HepG2 (cell line): Measurements from ENCODE around the gene PSMD4. TPM values are rescaled to one million over a fixed set of nuclear protein-coding genes. Genes with fewer than 3 reads are reported as not detected.

Experiments
- AHR ChIP-seq: IDR thresholded peaks from 2 replicates; pipeline ENCODE4 v1.6.1; 2018; ENCODE audit warnings: missing genetic modification reagents, missing compliant biosample characterization
- CCDC6 ChIP-seq: sonication (generic); formaldehyde crosslinking; IDR thresholded peaks from 2 replicates; pipeline ENCODE4 v1.8.1; 2022; ENCODE audit warnings: mild to moderate bottlenecking, missing genetic modification reagents, moderate library complexity
- KAT2B ChIP-seq: fragments of 150-350 bp; IDR thresholded peaks from 2 replicates; pipeline ENCODE4 v1.6.1; 2014; ENCODE audit warnings: low read depth, low read length, borderline replicate concordance
- MYPOP ChIP-seq: sonication (generic); formaldehyde crosslinking; IDR thresholded peaks from 2 replicates; pipeline ENCODE4 v1.8.1; 2023; ENCODE audit warnings: mild to moderate bottlenecking, moderate library complexity, missing genetic modification reagents
- NFE2 ChIP-seq: sonication (generic); formaldehyde crosslinking; IDR thresholded peaks from 2 replicates; pipeline ENCODE4 v1.4.0; 2020; ENCODE audit warnings: missing genetic modification reagents
- NFYB ChIP-seq: sonication (generic); formaldehyde crosslinking; IDR thresholded peaks from 2 replicates; pipeline ENCODE4 v1.4.0; 2020; ENCODE audit warnings: missing genetic modification reagents
- RFX3 ChIP-seq: IDR thresholded peaks from 2 replicates; pipeline ENCODE4 v1.6.1; 2016; ENCODE audit warnings: missing biosample characterization, missing genetic modification reagents
- SAFB2 ChIP-seq: sonication (generic); formaldehyde crosslinking; IDR thresholded peaks from 2 replicates; pipeline ENCODE4 v1.5.1; 2020; ENCODE audit warnings: missing genetic modification reagents, low read depth, mild to moderate bottlenecking, borderline replicate concordance
- SETDB1 ChIP-seq: sonication (generic); formaldehyde crosslinking; IDR thresholded peaks from 2 replicates; pipeline ENCODE4 v1.5.1; 2020; ENCODE audit warnings: missing genetic modification reagents, mild to moderate bottlenecking, borderline replicate concordance
- THAP11 ChIP-seq: IDR thresholded peaks from 2 replicates; pipeline ENCODE4 v1.6.1; 2016; ENCODE audit warnings: missing biosample characterization, missing genetic modification reagents
- ZBTB10 ChIP-seq: sonication (generic); formaldehyde crosslinking; IDR thresholded peaks from 2 replicates; pipeline ENCODE4 v1.4.0; 2020; ENCODE audit warnings: missing genetic modification reagents, borderline replicate concordance
- ZEB1 ChIP-seq: IDR thresholded peaks from 2 replicates; pipeline ENCODE4 v1.6.1; 2012; ENCODE audit warnings: mild to moderate bottlenecking, low read depth, inconsistent platforms; ENCODE audit not compliant: insufficient replicate concordance
- ZNF34 ChIP-seq: sonication (generic); formaldehyde crosslinking; IDR thresholded peaks from 2 replicates; pipeline ENCODE4 v1.4.0; 2020; ENCODE audit warnings: mild to moderate bottlenecking, missing genetic modification reagents, borderline replicate concordance
- ZNF598 ChIP-seq: sonication (generic); formaldehyde crosslinking; IDR thresholded peaks from 2 replicates; pipeline ENCODE4 v1.5.1; 2020; ENCODE audit warnings: mild to moderate bottlenecking, missing genetic modification reagents, borderline replicate concordance
- ZNF615 ChIP-seq: sonication (generic); formaldehyde crosslinking; IDR thresholded peaks from 2 replicates; pipeline ENCODE4 v1.5.0; 2020; ENCODE audit warnings: mild to moderate bottlenecking, missing genetic modification reagents, borderline replicate concordance
- ZNF703 ChIP-seq: sonication (generic); formaldehyde crosslinking; IDR thresholded peaks from 2 replicates; pipeline ENCODE4 v1.5.1; 2020; ENCODE audit warnings: missing genetic modification reagents, mild to moderate bottlenecking, moderate library complexity, borderline replicate concordance
- polyA plus RNA-seq, 8 experiments: library from polyadenylated mRNA; depleted of rRNA in 3 of 8; stranded (reverse) in 7 of 8; unstranded in 1 of 8; fragments of >200 nt; fragmentation: Illumina TruSeq in 4 of 8; extraction: Trizol in 4 of 8; gene quantifications; 2 replicates each; pipeline versions ENCODE4 v1.2.1 to v1.2.3, GENCODE V29; 2011 to 2016; ENCODE audit warnings: low read depth in 4 of 8, missing spikeins in 1 of 8, mixed read lengths in 1 of 8; ENCODE audit not compliant: insufficient read depth in 1 of 8
- total RNA-seq, 5 experiments: library from RNA; depleted of rRNA; stranded (reverse); fragments of >200 nt; fragmentation: Illumina TruSeq; extraction: Trizol; gene quantifications; 2 replicates each; pipeline ENCODE4 v1.2.3, GENCODE V29; 2016; ENCODE audit warnings: low read depth in 1 of 5
- TF ChIP-seq, protein P1 (sequence below): sonication (generic); formaldehyde crosslinking; IDR thresholded peaks from one replicate; pipeline ENCODE4 v1.5.1; 2020; ENCODE audit warnings: mild to moderate bottlenecking, missing genetic modification reagents; ENCODE audit errors: not compliant biosample characterization

Gene PSMD4
- total and polyA plus RNA-seq, 2 of the 13 experiments (the other 11 are each of a cell fraction or from before 2014, with no cell fraction given): 194 to 243 TPM

DNA sequence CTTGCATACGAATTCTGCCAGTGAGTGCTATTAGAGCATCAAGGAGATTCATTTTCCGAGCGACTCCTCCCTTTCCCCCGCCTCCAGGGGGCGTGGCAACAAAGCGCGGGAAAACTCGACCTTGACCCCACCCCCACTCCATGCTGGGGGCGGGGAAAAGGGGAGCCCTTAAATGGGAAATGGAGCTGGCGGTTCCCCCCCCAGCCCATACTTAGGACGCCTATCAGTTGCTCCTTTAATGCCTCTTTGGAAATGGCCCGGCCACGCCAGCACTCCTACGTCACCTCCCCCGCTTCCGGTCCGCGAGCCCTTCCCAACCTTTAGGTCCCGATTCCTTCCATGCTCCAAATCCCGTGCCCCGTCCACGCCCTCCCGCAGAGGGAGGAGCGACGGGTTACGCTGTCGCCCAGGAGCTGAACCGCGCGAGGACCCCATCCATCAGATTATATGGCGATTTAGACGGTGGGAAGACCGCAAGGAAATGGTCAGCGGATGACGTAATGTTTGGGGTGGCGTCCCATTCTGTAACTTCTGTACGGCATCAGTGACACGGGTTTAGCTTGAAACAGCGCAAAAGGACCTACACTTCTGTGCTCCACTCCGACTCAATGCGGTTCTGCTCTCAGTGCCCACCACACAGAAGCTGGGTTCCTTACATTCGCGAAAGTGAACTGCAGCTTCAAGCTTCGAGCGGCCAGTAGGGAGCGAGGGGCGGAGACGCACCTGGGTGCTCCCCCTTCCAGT is 26.9 kb downstream of the PSMD4 start (continued):
- TF ChIP-seq, protein P1, sequence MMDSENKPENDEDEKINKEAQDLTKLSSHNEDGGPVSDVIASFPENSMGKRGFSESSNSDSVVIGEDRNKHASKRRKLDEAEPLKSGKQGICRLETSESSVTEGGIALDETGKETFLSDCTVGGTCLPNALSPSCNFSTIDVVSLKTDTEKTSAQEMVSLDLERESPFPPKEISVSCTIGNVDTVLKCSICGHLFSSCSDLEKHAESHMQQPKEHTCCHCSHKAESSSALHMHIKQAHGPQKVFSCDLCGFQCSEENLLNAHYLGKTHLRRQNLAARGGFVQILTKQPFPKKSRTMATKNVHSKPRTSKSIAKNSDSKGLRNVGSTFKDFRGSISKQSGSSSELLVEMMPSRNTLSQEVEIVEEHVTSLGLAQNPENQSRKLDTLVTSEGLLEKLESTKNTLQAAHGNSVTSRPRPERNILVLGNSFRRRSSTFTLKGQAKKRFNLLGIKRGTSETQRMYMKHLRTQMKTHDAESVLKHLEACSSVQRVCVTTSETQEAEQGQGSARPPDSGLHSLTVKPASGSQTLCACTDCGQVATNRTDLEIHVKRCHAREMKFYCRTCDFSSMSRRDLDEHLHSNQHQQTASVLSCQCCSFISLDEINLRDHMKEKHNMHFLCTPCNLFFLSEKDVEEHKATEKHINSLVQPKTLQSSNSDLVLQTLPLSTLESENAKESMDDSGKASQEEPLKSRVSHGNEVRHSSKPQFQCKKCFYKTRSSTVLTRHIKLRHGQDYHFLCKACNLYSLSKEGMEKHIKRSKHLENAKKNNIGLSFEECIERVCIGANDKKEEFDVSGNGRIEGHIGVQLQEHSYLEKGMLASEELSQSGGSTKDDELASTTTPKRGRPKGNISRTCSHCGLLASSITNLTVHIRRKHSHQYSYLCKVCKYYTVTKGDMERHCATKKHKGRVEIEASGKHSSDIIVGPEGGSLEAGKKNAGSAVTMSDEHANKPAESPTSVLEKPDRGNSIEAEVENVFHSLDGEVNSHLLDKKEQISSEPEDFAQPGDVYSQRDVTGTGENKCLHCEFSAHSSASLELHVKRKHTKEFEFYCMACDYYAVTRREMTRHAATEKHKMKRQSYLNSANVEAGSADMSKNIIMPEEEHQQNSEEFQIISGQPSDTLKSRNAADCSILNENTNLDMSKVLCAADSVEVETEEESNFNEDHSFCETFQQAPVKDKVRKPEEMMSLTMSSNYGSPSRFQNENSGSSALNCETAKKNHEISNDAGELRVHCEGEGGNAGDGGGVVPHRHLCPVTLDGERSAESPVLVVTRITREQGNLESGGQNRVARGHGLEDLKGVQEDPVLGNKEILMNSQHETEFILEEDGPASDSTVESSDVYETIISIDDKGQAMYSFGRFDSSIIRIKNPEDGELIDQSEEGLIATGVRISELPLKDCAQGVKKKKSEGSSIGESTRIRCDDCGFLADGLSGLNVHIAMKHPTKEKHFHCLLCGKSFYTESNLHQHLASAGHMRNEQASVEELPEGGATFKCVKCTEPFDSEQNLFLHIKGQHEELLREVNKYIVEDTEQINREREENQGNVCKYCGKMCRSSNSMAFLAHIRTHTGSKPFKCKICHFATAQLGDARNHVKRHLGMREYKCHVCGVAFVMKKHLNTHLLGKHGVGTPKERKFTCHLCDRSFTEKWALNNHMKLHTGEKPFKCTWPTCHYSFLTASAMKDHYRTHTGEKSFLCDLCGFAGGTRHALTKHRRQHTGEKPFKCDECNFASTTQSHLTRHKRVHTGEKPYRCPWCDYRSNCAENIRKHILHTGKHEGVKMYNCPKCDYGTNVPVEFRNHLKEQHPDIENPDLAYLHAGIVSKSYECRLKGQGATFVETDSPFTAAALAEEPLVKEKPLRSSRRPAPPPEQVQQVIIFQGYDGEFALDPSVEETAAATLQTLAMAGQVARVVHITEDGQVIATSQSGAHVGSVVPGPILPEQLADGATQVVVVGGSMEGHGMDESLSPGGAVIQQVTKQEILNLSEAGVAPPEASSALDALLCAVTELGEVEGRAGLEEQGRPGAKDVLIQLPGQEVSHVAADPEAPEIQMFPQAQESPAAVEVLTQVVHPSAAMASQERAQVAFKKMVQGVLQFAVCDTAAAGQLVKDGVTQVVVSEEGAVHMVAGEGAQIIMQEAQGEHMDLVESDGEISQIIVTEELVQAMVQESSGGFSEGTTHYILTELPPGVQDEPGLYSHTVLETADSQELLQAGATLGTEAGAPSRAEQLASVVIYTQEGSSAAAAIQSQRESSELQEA (CRISPR knock-in tag): no peak
- 0 out of 2 replicates have a peak, but pooled peaks have one; percentile 48 for TF ChIP-seq SAFB2 (CRISPR knock-in tag)
- TF ChIP-seq ZEB1: no peak
- peak; percentile 66 for TF ChIP-seq THAP11
- peak; percentile 52; the same call in 1 of the 2 replicates for TF ChIP-seq ZNF703 (CRISPR knock-in tag)
- TF ChIP-seq AHR (CRISPR knock-in tag): no peak; the same call in 1 of the 2 replicates
- TF ChIP-seq NFE2: no peak
- TF ChIP-seq MYPOP (CRISPR knock-in tag): peak; percentile 68; the same call in 1 of the 2 replicates
- TF ChIP-seq ZNF615 (CRISPR knock-in tag): no peak
- TF ChIP-seq ZNF34 (CRISPR knock-in tag): peak; percentile 78; the same call in 1 of the 2 replicates
- TF ChIP-seq ZBTB10 (CRISPR knock-in tag): no peak; the same call in 1 of the 2 replicates
- TF ChIP-seq NFYB (CRISPR knock-in tag): no peak
- TF ChIP-seq CCDC6: peak; percentile 4; the same call in 1 of the 2 replicates
- TF ChIP-seq SETDB1 (CRISPR knock-in tag): no peak
- TF ChIP-seq RFX3: no peak
- TF ChIP-seq ZNF598 (CRISPR knock-in tag): peak; percentile 48; the same call in 1 of the 2 replicates
- TF ChIP-seq KAT2B: no peak
